ENCODE measurements around the gene SPP1. TPM values are rescaled to one million over a fixed set of nuclear protein-coding genes. Genes with fewer than 3 reads are reported as not detected.

The SPP1 gene
- 10 to 100 TPM in 1 of 4 donors, 1 to 10 TPM in 2, not detected in 1; 1.4 to 13.6 (median 6.0) TPM for total RNA-seq

GRCh38 chr4:87975466-87975865, at the start of gene SPP1:
Gene SPP1 (plus strand): TSS chr4:87975714. CDS start chr4:87976896, 1,182 bp downstream.
- no peak for ATAC-seq
- Histone ChIP-seq H3K27ac (no peak within 1 kb of the TSS), H3K4me1 (peaks cover 0 to 3% of the 10 kb centered on the region in 2 donors), H3K9me3 (no peaks in the 10 kb centered on the region), H3K4me3 (no peak within 1 kb of the TSS), H3K27me3 (no peaks in the 10 kb centered on the region), H3K36me3 (no peaks in the 10 kb centered on the region)
- DNase-seq, result no peak
- TF ChIP-seq POLR2A (IDR thresholded peaks at IDR 0.05), result no peak
- TF ChIP-seq, protein P1, sequence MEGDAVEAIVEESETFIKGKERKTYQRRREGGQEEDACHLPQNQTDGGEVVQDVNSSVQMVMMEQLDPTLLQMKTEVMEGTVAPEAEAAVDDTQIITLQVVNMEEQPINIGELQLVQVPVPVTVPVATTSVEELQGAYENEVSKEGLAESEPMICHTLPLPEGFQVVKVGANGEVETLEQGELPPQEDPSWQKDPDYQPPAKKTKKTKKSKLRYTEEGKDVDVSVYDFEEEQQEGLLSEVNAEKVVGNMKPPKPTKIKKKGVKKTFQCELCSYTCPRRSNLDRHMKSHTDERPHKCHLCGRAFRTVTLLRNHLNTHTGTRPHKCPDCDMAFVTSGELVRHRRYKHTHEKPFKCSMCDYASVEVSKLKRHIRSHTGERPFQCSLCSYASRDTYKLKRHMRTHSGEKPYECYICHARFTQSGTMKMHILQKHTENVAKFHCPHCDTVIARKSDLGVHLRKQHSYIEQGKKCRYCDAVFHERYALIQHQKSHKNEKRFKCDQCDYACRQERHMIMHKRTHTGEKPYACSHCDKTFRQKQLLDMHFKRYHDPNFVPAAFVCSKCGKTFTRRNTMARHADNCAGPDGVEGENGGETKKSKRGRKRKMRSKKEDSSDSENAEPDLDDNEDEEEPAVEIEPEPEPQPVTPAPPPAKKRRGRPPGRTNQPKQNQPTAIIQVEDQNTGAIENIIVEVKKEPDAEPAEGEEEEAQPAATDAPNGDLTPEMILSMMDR (IDR thresholded peaks at IDR 0.05 in 4 of 5, conservative IDR thresholded peaks at IDR 0.05 in 1 of 5), result no peak
- in situ Hi-C loops (cut with MboI; ENCODE audit: low sequenced_read_pairs in 4 of 4) (loop anchor here in 2 of 4 donors (10.0 kb wide), 1 partner anchor 121 kb away; no protein-coding TSS in a partner anchor), intact Hi-C loops (cut with DNase I; ENCODE audit: low total_unique reads) (no loop called here)

DNA sequence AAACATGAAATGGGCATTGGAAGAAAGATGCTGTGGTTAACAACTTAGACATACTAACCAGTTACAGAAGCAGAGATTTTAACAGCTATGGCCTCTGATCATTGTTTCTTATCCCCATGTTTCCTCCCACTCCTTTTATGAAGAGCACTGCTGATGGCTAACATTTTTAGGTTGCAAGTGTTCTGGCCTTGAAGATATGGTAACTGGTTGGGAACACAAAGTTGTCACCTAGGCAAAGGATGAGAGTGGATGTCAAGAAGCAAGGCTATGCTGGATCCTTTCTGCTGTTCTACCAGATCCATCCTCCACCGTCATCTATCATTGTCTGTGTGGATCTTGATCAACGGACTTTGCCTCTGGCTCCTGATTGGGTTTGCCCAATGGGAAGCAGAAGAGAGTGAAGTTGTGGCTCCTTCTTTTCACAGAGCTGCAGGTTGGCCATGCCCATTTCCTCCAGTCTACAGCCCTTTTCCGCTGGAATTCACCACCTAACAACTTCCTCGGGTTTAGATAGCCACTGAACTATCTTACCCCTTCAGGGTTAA, 48.9 kb upstream of the SPP1 start:
- DNase-seq (no peak), ATAC-seq (no peak)
- intact Hi-C loops (cut with DNase I; ENCODE audit: low total_unique reads) (no loop called here), in situ Hi-C loops (cut with MboI; ENCODE audit: low sequenced_read_pairs in 4 of 4) (no loop called here)
- no peaks in the 10 kb centered on the region for H3K27me3 ChIP-seq
- TF ChIP-seq POLR2A (IDR thresholded peaks at IDR 0.05), result no peak
- TF ChIP-seq, protein P1 (IDR thresholded peaks at IDR 0.05 in 4 of 5, conservative IDR thresholded peaks at IDR 0.05 in 1 of 5), result no peak
- no peaks in the 10 kb centered on the region for H3K9me3 ChIP-seq
- H3K36me3 ChIP-seq, result no peaks in the 10 kb centered on the region
- no peak overlapping the region for H3K4me3 ChIP-seq
- H3K27ac ChIP-seq, result no peak overlapping the region
- H3K4me1 ChIP-seq, result no peaks in the 10 kb centered on the region

DNA sequence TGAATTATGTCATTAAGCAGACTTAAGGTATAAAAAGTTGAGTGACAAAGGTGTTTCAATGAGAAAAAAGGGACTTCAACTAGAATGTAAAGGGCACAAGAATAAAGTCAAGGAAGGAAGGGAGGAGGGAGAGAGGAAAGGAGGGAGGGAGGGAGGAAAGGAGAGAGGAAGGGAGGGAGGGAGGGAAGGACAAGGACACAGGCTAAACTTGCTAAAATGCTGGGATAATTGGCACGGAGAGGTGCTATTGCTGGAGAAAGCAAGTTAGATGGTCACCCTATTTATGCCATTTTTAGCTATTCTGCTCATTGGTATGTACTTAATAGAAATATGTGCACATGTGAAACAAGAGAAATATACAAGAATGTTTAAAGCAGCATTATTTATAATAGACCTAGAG, 44.9 kb upstream of the SPP1 start:
- Histone ChIP-seq H3K36me3 (no peaks in the 10 kb centered on the region), H3K4me1 (no peaks in the 10 kb centered on the region), H3K9me3 (peaks cover 0 to 9% (median 0%) of the 10 kb centered on the region in 3 donors), H3K4me3 (no peak overlapping the region), H3K27me3 (no peaks in the 10 kb centered on the region), H3K27ac (no peak overlapping the region)
- ATAC-seq, result no peak
- DNase-seq, result no peak
- in situ Hi-C loops (cut with MboI; ENCODE audit: low sequenced_read_pairs in 4 of 4) (no loop called here), intact Hi-C loops (cut with DNase I; ENCODE audit: low total_unique reads) (no loop called here)
- no peak for TF ChIP-seq POLR2A (IDR thresholded peaks at IDR 0.05)
- TF ChIP-seq, protein P1 (IDR thresholded peaks at IDR 0.05 in 4 of 5, conservative IDR thresholded peaks at IDR 0.05 in 1 of 5), result no peak

DNA sequence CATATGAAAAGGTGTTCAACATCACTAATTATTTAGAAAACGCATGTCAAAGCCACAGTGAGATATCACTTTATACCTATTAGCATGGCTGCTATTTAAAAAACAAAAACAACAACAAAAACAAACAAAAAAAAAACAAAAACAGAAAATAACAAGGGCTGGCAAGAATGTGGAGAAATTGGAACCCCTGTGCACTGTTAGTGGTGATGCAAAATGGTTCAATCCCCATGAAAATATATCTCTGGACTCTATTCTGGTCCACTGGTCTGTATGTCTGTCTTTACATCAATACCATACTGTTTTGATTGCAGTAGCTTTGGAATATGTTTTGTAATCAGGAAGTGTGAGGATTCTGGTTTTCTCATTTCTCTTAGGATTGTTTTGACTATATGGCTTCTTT, 43.6 kb upstream of the SPP1 start:
- H3K36me3 ChIP-seq, result no peaks in the 10 kb centered on the region
- no peak overlapping the region for H3K27ac ChIP-seq
- intact Hi-C loops (cut with DNase I; ENCODE audit: low total_unique reads) (no loop called here), in situ Hi-C loops (cut with MboI; ENCODE audit: low sequenced_read_pairs in 4 of 4) (no loop called here)
- TF ChIP-seq, protein P1 (IDR thresholded peaks at IDR 0.05 in 4 of 5, conservative IDR thresholded peaks at IDR 0.05 in 1 of 5), result no peak
- TF ChIP-seq POLR2A (IDR thresholded peaks at IDR 0.05), result no peak
- no peaks in the 10 kb centered on the region for H3K4me1 ChIP-seq
- no peak for ATAC-seq
- H3K4me3 ChIP-seq, result no peak overlapping the region
- no peaks in the 10 kb centered on the region for H3K27me3 ChIP-seq
- peaks cover 0 to 9% (median 0%) of the 10 kb centered on the region in 3 donors for H3K9me3 ChIP-seq
- no peak for DNase-seq

- intact Hi-C loops (cut with DNase I; ENCODE audit: low total_unique reads), result no loop called here
Observed at GRCh38 chr4:87932718-87933141, 42.8 kb upstream of the SPP1 start.

More at GRCh38 chr4:87932718-87933141, 42.8 kb upstream of the SPP1 start:
- ATAC-seq (no peak), DNase-seq (no peak)
- Histone ChIP-seq H3K27me3 (no peaks in the 10 kb centered on the region), H3K36me3 (no peaks in the 10 kb centered on the region), H3K9me3 (peaks cover 0 to 9% (median 0%) of the 10 kb centered on the region in 3 donors), H3K4me3 (no peak overlapping the region), H3K4me1 (no peaks in the 10 kb centered on the region), H3K27ac (no peak overlapping the region)
- TF ChIP-seq, protein P1 (IDR thresholded peaks at IDR 0.05 in 4 of 5, conservative IDR thresholded peaks at IDR 0.05 in 1 of 5), result no peak
- TF ChIP-seq POLR2A (IDR thresholded peaks at IDR 0.05), result no peak
- in situ Hi-C loops (cut with MboI; ENCODE audit: low sequenced_read_pairs in 4 of 4), result no loop called here

All from gastrocnemius medialis (tissue), 4 donors.